Fibroblast of pulmonary artery (primary cell): ENCODE results near the gene AIFM3.

ENCODE experiments used
- DNase-seq: peaks from one replicate; pipeline ENCODE4 v3.0.0-alpha.2; 2010; ENCODE audit warnings: low read depth
- H3K4me3 ChIP-seq: replicated peaks from 2 replicates; pipeline ENCODE4 v1.5.1; 2011; ENCODE audit warnings: low read depth, mild to moderate bottlenecking, control low read depth, low read length, moderate library complexity
- TF ChIP-seq, protein P1 (sequence below): IDR thresholded peaks from 2 replicates; pipeline ENCODE4 v1.5.1; 2011; ENCODE audit warnings: mild to moderate bottlenecking, control low read depth, low read length, inconsistent platforms; ENCODE audit errors: missing control alignments

AIFM3 gene

DNA sequence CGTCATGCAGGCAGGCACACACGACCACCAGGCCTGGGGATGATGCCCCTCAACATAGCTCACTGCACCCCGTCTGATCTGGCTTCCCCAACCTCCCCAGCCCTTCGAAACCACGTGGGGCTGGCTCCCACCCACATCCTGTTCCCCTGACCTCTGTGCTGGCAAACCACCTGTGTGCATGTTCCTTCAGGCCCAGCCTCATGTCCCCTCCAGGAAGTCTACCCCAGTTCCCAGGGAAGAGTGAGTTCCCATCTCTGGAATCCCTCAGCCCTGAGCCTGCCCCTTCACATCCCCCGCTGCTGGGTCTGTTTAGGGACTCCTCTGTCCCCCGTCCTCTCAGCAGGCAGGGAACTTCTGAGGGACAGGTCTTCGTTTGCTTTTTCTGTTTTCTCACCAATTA lies 58.2 kb downstream of the AIFM3 start:
- H3K4me3 ChIP-seq, result no peak overlapping the region
- TF ChIP-seq, protein P1, sequence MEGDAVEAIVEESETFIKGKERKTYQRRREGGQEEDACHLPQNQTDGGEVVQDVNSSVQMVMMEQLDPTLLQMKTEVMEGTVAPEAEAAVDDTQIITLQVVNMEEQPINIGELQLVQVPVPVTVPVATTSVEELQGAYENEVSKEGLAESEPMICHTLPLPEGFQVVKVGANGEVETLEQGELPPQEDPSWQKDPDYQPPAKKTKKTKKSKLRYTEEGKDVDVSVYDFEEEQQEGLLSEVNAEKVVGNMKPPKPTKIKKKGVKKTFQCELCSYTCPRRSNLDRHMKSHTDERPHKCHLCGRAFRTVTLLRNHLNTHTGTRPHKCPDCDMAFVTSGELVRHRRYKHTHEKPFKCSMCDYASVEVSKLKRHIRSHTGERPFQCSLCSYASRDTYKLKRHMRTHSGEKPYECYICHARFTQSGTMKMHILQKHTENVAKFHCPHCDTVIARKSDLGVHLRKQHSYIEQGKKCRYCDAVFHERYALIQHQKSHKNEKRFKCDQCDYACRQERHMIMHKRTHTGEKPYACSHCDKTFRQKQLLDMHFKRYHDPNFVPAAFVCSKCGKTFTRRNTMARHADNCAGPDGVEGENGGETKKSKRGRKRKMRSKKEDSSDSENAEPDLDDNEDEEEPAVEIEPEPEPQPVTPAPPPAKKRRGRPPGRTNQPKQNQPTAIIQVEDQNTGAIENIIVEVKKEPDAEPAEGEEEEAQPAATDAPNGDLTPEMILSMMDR, result no peak
- no peak for DNase-seq

DNA sequence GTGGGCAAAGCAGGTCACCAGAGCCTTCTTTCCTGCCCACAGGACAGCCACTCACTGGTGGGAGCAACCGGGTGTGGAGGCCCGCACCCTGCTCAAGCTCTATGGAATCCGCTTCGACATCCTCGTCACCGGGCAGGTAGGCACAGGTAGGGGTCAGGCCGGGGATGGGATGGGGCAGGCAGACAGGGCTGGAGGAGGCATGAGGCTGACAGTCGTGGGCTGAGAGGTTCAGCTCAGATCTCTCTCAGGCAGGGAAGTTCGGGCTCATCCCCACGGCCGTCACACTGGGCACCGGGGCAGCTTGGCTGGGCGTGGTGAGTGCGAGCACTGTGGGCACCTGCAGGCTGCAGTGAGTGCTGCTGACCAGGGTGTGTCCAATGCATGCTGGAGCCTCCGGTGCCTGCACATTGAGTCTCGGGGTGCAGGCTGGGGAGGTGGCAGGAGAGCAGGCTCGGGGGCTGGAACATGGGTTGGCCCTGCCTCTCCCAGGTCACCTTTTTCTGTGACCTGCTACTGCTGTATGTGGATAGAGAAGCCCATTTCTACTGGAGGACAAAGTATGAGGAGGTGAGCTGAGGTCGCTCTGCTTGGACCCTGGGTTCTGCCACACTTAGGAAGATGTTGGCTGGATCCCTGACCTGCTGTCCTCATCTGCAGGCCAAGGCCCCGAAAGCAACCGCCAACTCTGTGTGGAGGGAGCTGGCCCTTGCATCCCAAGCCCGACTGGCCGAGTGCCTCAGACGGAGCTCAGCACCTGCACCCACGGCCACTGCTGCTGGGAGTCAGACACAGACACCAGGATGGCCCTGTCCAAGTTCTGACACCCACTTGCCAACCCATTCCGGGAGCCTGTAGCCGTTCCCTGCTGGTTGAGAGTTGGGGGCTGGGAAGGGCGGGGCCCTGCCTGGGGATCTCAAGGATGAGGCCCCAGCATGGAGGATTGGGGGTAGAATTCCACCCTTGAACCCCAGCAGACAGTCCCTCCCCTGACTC lies 59.0 kb downstream of the AIFM3 start:
- DNase-seq, result no peak
- TF ChIP-seq, protein P1, result no peak
- H3K4me3 ChIP-seq, result no peak overlapping the region

- peak; percentile 67 for DNase-seq
- no peak overlapping the region for H3K4me3 ChIP-seq
- TF ChIP-seq, protein P1, result no peak
Measured at GRCh38 chr22:21026783-21027692, 60.0 kb downstream of the AIFM3 start.

- TF ChIP-seq, protein P1, result no peak
- no peak for DNase-seq
- H3K4me3 ChIP-seq, result no peak overlapping the region
Measured at GRCh38 chr22:21028277-21029251, 61.5 kb downstream of the AIFM3 start.

- no peak overlapping the region for H3K4me3 ChIP-seq
- no peak for DNase-seq
- TF ChIP-seq, protein P1, result no peak
Measured at GRCh38 chr22:21029486-21030025, 62.5 kb downstream of the AIFM3 start.

- DNase-seq, result no peak
- H3K4me3 ChIP-seq, result no peak overlapping the region
- TF ChIP-seq, protein P1, result no peak
Measured at GRCh38 chr22:21030032-21030431, 63.0 kb downstream of the AIFM3 start.
